ENCODE measurements around the gene KCNK2.

The KCNK2 gene

GRCh38 chr1:215250913-215251312 is 168.4 kb downstream of the KCNK2 start:
- TF ChIP-seq CTCF (IDR thresholded peaks at IDR 0.05; ENCODE audit: control extremely low read depth, extremely low read depth, low read depth, missing control alignments) = no peak
- ChIA-PET CTCF (no interaction called here), POLR2A (no interaction called here)
- DNase-seq (ENCODE audit: extremely low spot score) = no peak

GRCh38 chr1:215251428-215251827 is 168.9 kb downstream of the KCNK2 start:
- no peak for DNase-seq (ENCODE audit: extremely low spot score)
- ChIA-PET CTCF (no interaction called here), POLR2A (no interaction called here)
- TF ChIP-seq CTCF (IDR thresholded peaks at IDR 0.05; ENCODE audit: control extremely low read depth, extremely low read depth, low read depth, missing control alignments) = no peak

GRCh38 chr1:215252164-215252563 is 169.6 kb downstream of the KCNK2 start:
- ChIA-PET POLR2A (no interaction called here), CTCF (no interaction called here)
- no peak for DNase-seq (ENCODE audit: extremely low spot score)
- TF ChIP-seq CTCF (IDR thresholded peaks at IDR 0.05; ENCODE audit: control extremely low read depth, extremely low read depth, low read depth, missing control alignments) = no peak

GRCh38 chr1:215256936-215257679 is 174.6 kb downstream of the KCNK2 start:
- no peak for TF ChIP-seq CTCF (IDR thresholded peaks at IDR 0.05; ENCODE audit: control extremely low read depth, extremely low read depth, low read depth, missing control alignments)
- ChIA-PET CTCF (no interaction called here), POLR2A (no interaction called here)
- DNase-seq (ENCODE audit: extremely low spot score) = no peak

- no peak for DNase-seq (ENCODE audit: extremely low spot score)
- CTCF ChIA-PET = no interaction called here
- POLR2A ChIA-PET = no interaction called here
- TF ChIP-seq CTCF (IDR thresholded peaks at IDR 0.05; ENCODE audit: control extremely low read depth, extremely low read depth, low read depth, missing control alignments) = no peak
Measured at GRCh38 chr1:215260711-215261110, 178.2 kb downstream of the KCNK2 start.

GRCh38 chr1:215262106-215262505 is 179.6 kb downstream of the KCNK2 start:
- TF ChIP-seq CTCF (IDR thresholded peaks at IDR 0.05; ENCODE audit: control extremely low read depth, extremely low read depth, low read depth, missing control alignments) = no peak
- POLR2A ChIA-PET = no interaction called here
- CTCF ChIA-PET = no interaction called here
- DNase-seq (ENCODE audit: extremely low spot score) = no peak
